HCT116 (cell line): ENCODE data around the gene MARCKSL1. TPM values are rescaled to one million over a fixed set of nuclear protein-coding genes. Genes with fewer than 3 reads are reported as not detected.

Source experiments
- ATAC-seq: fragments of 200-7000 bp; cut with Tn5 transposase; 2 replicates; pipeline ENCODE4 v1.9.1; 2020; ENCODE audit warnings: mild to moderate bottlenecking, moderate library complexity
- BruUV-seq: library from RNA; stranded (reverse); fragments of 400-500 nt; replicated peaks from 2 replicates; lab custom pipeline; 2021; lab: Mats Ljungman, UMichigan
- CTCF ChIA-PET: fragments of 300-600 bp; sonication (Branson Sonifier 250); formaldehyde crosslinking; loops from one replicate; lab custom pipeline; 2021; ENCODE audit warnings: antibody characterized with exemption; lab: Charles Lee
- POLR2A ChIA-PET: fragments of 300-600, 350-600 bp; sonication (Branson Sonifier 250); formaldehyde crosslinking; loops from one replicate; lab custom pipeline; 2021; ENCODE audit warnings: antibody characterized with exemption; lab: Charles Lee
- RAD21 ChIA-PET, 2 experiments: fragments of 300-600 bp; sonication (Branson Sonifier 250); formaldehyde crosslinking; loops; one replicate each; lab custom pipeline; 2023; ENCODE audit warnings: low total read pairs in 2 of 2; ENCODE audit not compliant: uncharacterized antibody in 2 of 2, unreplicated experiment in 2 of 2, low non-redundant PET in 1 of 2; lab: Charles Lee
- DNase-seq: peaks from one replicate; pipeline ENCODE4 v3.0.0-alpha.2; 2010; ENCODE audit warnings: low read depth, low spot score
- H2AFZ ChIP-seq: fragments of 200-600 bp; shearing (Covaris generic), sonication (generic); 2 replicates; pipeline ENCODE4 v1.6.1; 2017; ENCODE audit warnings: low read depth, mixed run types, mixed read lengths, antibody characterized with exemption, low read length; ENCODE audit not compliant: poor library complexity, severe bottlenecking
- H3K27ac ChIP-seq: 2 replicates; pipeline ENCODE4 v1.5.1; 2012; ENCODE audit warnings: low read depth, low read length
- H3K27me3 ChIP-seq: fragments of 200-600 bp; sonication (generic); 2 replicates; pipeline ENCODE4 v1.6.1; 2016; ENCODE audit warnings: mixed run types, low read length, mixed read lengths; ENCODE audit not compliant: insufficient read depth
- H3K36me3 ChIP-seq, 2 experiments: fragments of 200-500 bp in 1 of 2; fragments of 200-600 bp in 1 of 2; sonication (Bioruptor generic) in 1 of 2; sonication (generic) in 1 of 2; 2 replicates each; pipeline versions ENCODE4 v1.5.1 to v1.6.1; 2014 to 2016; ENCODE audit warnings: low read length in 2 of 2, inconsistent platforms in 1 of 2, mixed read lengths in 1 of 2, mixed run types in 1 of 2; ENCODE audit not compliant: insufficient read depth in 2 of 2, control insufficient read depth in 1 of 2
- H3K4me1 ChIP-seq, 2 experiments: fragments of 200-600 bp in 1 of 2; sonication (generic) in 1 of 2; 2 replicates each; pipeline versions ENCODE4 v1.5.1 to v1.6.1; 2012 to 2017; ENCODE audit warnings: low read length in 2 of 2, inconsistent platforms in 1 of 2, mild to moderate bottlenecking in 1 of 2, mixed read lengths in 1 of 2, mixed run types in 1 of 2, moderate library complexity in 1 of 2; ENCODE audit not compliant: insufficient read depth in 2 of 2, control insufficient read depth in 1 of 2
- H3K4me2 ChIP-seq: fragments of 200-600 bp; sonication (generic); 2 replicates; pipeline ENCODE4 v1.6.1; 2017; ENCODE audit warnings: mixed run types, low read length, mixed read lengths
- H3K4me3 ChIP-seq, 2 experiments: fragments of 200-600 bp in 1 of 2; sonication (generic) in 1 of 2; replicated peaks in 1 of 2; 2 replicates each; pipeline ENCODE4 v1.5.1; 2011 to 2016; ENCODE audit warnings: low read length in 2 of 2, control low read depth in 1 of 2, low read depth in 1 of 2, mild to moderate bottlenecking in 1 of 2, mixed read lengths in 1 of 2, mixed run types in 1 of 2
- H3K79me2 ChIP-seq: fragments of 200-600 bp; sonication (generic); 2 replicates; pipeline ENCODE4 v1.6.1; 2017; ENCODE audit warnings: mild to moderate bottlenecking, mixed run types, low read length, moderate library complexity, mixed read lengths; ENCODE audit not compliant: insufficient read depth
- H3K9ac ChIP-seq: fragments of 200-600 bp; sonication (generic); 2 replicates; pipeline ENCODE4 v1.6.1; 2016; ENCODE audit warnings: low read length, mixed read lengths
- H3K9me2 ChIP-seq: fragments of 200-600 bp; sonication (generic), shearing (Covaris generic); 2 replicates; pipeline ENCODE4 v1.6.1; 2017; ENCODE audit warnings: mixed run types, mild to moderate bottlenecking, moderate library complexity; ENCODE audit not compliant: insufficient read depth
- H3K9me3 ChIP-seq, 2 experiments: fragments of 200-500 bp in 1 of 2; fragments of 200-600 bp in 1 of 2; sonication (Bioruptor generic) in 1 of 2; sonication (generic) in 1 of 2; 2 replicates each; pipeline ENCODE4 v1.6.1; 2014 to 2017; ENCODE audit warnings: low read length in 2 of 2, mixed read lengths in 2 of 2, inconsistent platforms in 1 of 2, low read depth in 1 of 2, mild to moderate bottlenecking in 1 of 2, mixed run types in 1 of 2, moderate library complexity in 1 of 2; ENCODE audit not compliant: control insufficient read depth in 1 of 2, insufficient read depth in 1 of 2
- H4K20me1 ChIP-seq: fragments of 200-600 bp; sonication (generic), shearing (Covaris generic); 2 replicates; pipeline ENCODE4 v1.6.1; 2017; ENCODE audit warnings: mixed run types, mild to moderate bottlenecking, moderate library complexity; ENCODE audit not compliant: insufficient read depth
- EGR1 ChIP-seq: IDR thresholded peaks from 2 replicates; pipeline ENCODE4 v1.6.1; 2012; ENCODE audit warnings: low read depth
- EZH2 ChIP-seq: fragments of 200-600 bp; sonication (generic); IDR thresholded peaks from 2 replicates; pipeline ENCODE4 v1.6.1; 2017; ENCODE audit warnings: antibody characterized with exemption, mixed run types
- EZH2phosphoT487 ChIP-seq: fragments of 200-600 bp; IDR thresholded peaks from 2 replicates; pipeline ENCODE4 v1.6.1; 2018; ENCODE audit warnings: antibody characterized with exemption, borderline replicate concordance
- FOSL1 ChIP-seq: IDR thresholded peaks from 2 replicates; pipeline ENCODE4 v1.6.1; 2012; ENCODE audit warnings: low read depth
- POLR2A ChIP-seq: IDR thresholded peaks from 2 replicates; pipeline ENCODE4 v1.7.0; 2011; ENCODE audit warnings: borderline replicate concordance; ENCODE audit not compliant: insufficient read depth, insufficient read length; ENCODE audit errors: extremely low read depth
- RAD21 ChIP-seq: IDR thresholded peaks from 2 replicates; pipeline ENCODE4 v1.6.1; 2012; ENCODE audit warnings: low read depth, mild to moderate bottlenecking
- SP1 ChIP-seq: IDR thresholded peaks from 2 replicates; pipeline ENCODE4 v1.6.1; 2012; ENCODE audit warnings: low read depth
- TCF7L2 ChIP-seq: IDR thresholded peaks from 2 replicates; pipeline ENCODE4 v1.7.0; 2011; ENCODE audit warnings: borderline replicate concordance, inconsistent platforms; ENCODE audit not compliant: insufficient read depth, insufficient read length; ENCODE audit errors: extremely low read depth
- ZNF274 ChIP-seq: fragments of 200-500 bp; sonication (Bioruptor generic); IDR thresholded peaks from 2 replicates; pipeline ENCODE4 v1.6.1; 2014; ENCODE audit warnings: mild to moderate bottlenecking, low read depth, low read length, inconsistent platforms
- intact Hi-C: fragments of 100-400 bp; cut with micrococcal nuclease; formaldehyde crosslinking; loops from 2 replicates; pipeline ENCODE4 v1.10.0; 2022
- total RNA-seq: library from RNA; stranded (reverse); gene quantifications from one replicate; pipeline ENCODE4 v1.2.1, GENCODE V29; 2021; ENCODE audit not compliant: unreplicated experiment
- TF ChIP-seq, protein P1 (sequence below): IDR thresholded peaks from 2 replicates; pipeline ENCODE4 v1.6.1; 2012
- TF ChIP-seq, protein P2 (sequence below), 3 experiments: fragments of 200-600 bp in 1 of 3; sonication (generic) in 1 of 3; IDR thresholded peaks in 2 of 3; conservative IDR thresholded peaks in 1 of 3; 2 replicates each; pipeline ENCODE4 v1.5.1; 2012 to 2017; ENCODE audit warnings: low read depth in 2 of 3, low read length in 2 of 3, antibody characterized with exemption in 1 of 3, borderline replicate concordance in 1 of 3, control low read depth in 1 of 3, mild to moderate bottlenecking in 1 of 3, mixed read lengths in 1 of 3, mixed run types in 1 of 3, moderate library complexity in 1 of 3; ENCODE audit not compliant: insufficient read depth in 1 of 3

Gene MARCKSL1
- total RNA-seq, 1 experiment from 2014 or later: 127 TPM

DNA sequence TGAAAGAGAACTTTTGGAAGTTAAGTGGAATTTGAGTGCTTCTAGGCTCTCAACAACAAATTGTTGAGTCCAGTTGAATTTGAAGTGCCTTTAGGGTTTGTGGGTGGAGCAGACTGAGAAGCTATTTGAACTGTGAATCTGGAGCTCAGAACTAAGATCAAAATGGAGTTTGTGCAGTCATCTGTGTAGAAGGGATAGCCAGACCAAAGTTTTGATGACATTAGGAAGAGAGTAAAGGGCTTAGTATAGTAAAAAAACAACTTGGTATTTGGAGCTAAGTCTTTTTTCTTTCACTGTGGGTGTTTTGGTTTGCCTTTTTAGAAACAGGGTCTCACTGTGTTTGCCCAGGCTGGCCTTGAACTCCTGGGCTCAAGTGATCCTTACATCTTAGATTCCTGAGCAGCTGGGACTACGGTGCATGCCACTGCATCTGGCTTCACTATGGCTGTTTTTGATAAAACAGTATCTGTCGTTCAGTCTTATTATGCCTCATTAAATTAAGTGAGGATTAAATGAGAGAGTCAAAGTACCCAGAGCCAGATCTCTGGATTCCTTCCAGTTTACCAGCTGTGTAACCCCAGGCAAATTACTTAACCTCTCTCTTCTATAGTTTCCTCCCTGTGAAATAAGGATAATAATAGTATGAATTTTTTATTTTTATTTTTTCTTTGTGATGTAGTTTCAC, 24.2 kb downstream of the MARCKSL1 start:
- Histone ChIP-seq H3K9me2 (no peaks in the 10 kb centered on the region), H3K27ac (no peak overlapping the region), H3K36me3 (peaks cover 0 to 3% of the 10 kb centered on the region in 2 experiments; a peak in 2 of 4 replicates), H2AFZ (no peak overlapping the region), H3K9me3 (no peaks in the 10 kb centered on the region), H3K9ac (no peak overlapping the region), H3K27me3 (no peaks in the 10 kb centered on the region), H3K79me2 (peaks cover 67% of the 10 kb centered on the region), H4K20me1 (no peaks in the 10 kb centered on the region), H3K4me2 (no peak overlapping the region), H3K4me3 (no peak overlapping the region), H3K4me1 (peaks cover 0 to 4% of the 10 kb centered on the region in 2 experiments; a peak in 3 of 4 replicates)
- DNase-seq (no peak), ATAC-seq (no peak)
- intact Hi-C loops: no loop called here
- RAD21 ChIA-PET: interaction anchor here in 1 of 2 experiments (0.6 kb wide), 1 partner anchor 40 kb away, joined by 5 read pairs; no protein-coding TSS in a partner anchor
- TF ChIP-seq EZH2: no peak
- no peak for TF ChIP-seq POLR2A
- TF ChIP-seq EZH2phosphoT487: no peak
- TF ChIP-seq SP1: no peak
- TF ChIP-seq, protein P1, sequence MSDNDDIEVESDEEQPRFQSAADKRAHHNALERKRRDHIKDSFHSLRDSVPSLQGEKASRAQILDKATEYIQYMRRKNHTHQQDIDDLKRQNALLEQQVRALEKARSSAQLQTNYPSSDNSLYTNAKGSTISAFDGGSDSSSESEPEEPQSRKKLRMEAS: no peak
- TF ChIP-seq TCF7L2: no peak
- BruUV-seq: no TSS peak
- CTCF ChIA-PET: no interaction called here
- POLR2A ChIA-PET: no interaction called here

DNA sequence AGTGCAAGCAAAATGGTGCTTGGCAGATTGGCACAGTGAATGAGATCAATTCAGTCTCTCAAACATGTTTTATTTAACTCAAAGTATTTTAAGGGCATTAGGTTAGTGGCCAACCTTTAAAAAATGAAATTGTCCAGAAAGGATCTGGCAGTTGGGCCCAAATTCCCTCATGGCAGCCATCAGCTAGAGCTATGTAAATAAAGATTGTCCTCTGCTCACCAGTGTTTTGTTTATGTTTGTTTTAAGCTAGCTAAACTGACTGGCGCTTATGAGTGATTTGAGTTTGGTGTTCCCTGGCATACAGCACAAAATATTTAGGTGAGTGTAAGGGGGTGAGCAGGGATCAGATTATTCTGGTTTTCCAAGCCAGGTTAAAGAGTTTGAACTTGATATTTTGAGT, 26.1 kb downstream of the MARCKSL1 start:
- ATAC-seq: no peak
- TF ChIP-seq EZH2 (no peak), ZNF274 (no peak), POLR2A (no peak), FOSL1 (no peak), RAD21 (no peak), EGR1 (no peak)
- TF ChIP-seq, protein P1: no peak
- TF ChIP-seq, protein P2, sequence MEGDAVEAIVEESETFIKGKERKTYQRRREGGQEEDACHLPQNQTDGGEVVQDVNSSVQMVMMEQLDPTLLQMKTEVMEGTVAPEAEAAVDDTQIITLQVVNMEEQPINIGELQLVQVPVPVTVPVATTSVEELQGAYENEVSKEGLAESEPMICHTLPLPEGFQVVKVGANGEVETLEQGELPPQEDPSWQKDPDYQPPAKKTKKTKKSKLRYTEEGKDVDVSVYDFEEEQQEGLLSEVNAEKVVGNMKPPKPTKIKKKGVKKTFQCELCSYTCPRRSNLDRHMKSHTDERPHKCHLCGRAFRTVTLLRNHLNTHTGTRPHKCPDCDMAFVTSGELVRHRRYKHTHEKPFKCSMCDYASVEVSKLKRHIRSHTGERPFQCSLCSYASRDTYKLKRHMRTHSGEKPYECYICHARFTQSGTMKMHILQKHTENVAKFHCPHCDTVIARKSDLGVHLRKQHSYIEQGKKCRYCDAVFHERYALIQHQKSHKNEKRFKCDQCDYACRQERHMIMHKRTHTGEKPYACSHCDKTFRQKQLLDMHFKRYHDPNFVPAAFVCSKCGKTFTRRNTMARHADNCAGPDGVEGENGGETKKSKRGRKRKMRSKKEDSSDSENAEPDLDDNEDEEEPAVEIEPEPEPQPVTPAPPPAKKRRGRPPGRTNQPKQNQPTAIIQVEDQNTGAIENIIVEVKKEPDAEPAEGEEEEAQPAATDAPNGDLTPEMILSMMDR (IDR thresholded peaks at IDR 0.05 in 2 of 3, conservative IDR thresholded peaks at IDR 0.05 in 1 of 3; ENCODE audit: borderline replicate concordance in 1 of 3, insufficient read depth in 1 of 3, low read depth in 2 of 3, low read length in 2 of 3): no peak
- TF ChIP-seq, all 23 proteins: peak for 0
- H3K9me3 ChIP-seq: no peaks in the 10 kb centered on the region
- no peak overlapping the region for H3K9ac ChIP-seq
- H3K79me2 ChIP-seq: peaks cover 82% of the 10 kb centered on the region
- peaks cover 9 to 10% of the 10 kb centered on the region in 2 experiments for H3K36me3 ChIP-seq
- RAD21 ChIA-PET: no interaction called here
- no peak overlapping the region for H3K27ac ChIP-seq
- no peaks in the 10 kb centered on the region for H4K20me1 ChIP-seq
- CTCF ChIA-PET: no interaction called here
- H3K4me3 ChIP-seq: no peak overlapping the region
- intact Hi-C loops: no loop called here
- no TSS peak for BruUV-seq
- H3K27me3 ChIP-seq: no peaks in the 10 kb centered on the region
- no peak overlapping the region for H2AFZ ChIP-seq
- DNase-seq: no peak
- POLR2A ChIA-PET: interaction anchor here (1.2 kb wide), 1 partner anchor 23 kb away, joined by 3 read pairs; no protein-coding TSS in a partner anchor
- H3K4me1 ChIP-seq: no peaks in the 10 kb centered on the region
- no peaks in the 10 kb centered on the region for H3K9me2 ChIP-seq
- H3K4me2 ChIP-seq: no peak overlapping the region
